ENCODE data around the gene DNAJC5. TPM values are rescaled to one million over a fixed set of nuclear protein-coding genes. Genes with fewer than 3 reads are reported as not detected.
"Not testable (repeated sequence)": the region's sequence is repeated elsewhere in the genome, so short reads cannot be mapped to it uniquely, and the experiment has no call there.

The DNAJC5 gene
- total RNA-seq, 1 donor from 2014 or later: 53.8 TPM

DNA sequence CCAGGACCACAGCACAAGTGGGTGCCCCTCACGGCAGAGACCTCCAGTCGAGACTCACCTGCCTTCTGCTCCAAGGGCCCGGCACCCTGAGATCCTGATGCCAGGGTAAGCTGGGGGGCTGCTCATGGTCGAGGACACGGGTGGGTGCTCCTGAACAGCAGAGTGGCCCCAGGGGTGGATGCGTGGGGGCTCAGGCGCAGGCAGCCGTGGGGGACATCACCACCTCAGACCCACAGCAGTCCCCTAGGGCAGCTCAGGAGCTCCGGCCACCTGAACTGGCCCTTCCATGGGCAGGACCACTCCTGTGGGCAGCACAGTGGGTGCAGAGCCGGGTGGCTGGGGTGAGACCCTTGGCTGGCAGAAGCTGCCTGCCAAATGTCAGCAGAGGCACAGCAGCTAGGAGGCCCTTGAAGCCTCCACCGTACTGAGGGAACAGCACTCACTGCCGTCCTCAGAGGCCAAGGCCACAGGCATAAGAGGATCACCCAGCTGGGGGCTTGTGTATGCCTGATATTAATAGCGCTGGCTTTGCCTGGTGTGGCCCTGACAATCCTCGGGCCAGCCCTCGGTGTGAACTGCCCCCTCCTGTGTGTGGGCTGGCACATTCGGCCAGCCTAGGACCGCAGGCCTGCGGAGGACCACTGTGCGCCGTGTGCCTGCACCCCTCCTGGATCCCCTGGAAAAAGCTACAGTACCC is 55.9 kb downstream of the DNAJC5 start:
- intact Hi-C loops (cut with micrococcal nuclease): no loop called here

- intact Hi-C loops (cut with micrococcal nuclease): no loop called here
These were observed 56.7 kb downstream of the DNAJC5 start for GRCh38 chr20:63951398-63952209.

DNA sequence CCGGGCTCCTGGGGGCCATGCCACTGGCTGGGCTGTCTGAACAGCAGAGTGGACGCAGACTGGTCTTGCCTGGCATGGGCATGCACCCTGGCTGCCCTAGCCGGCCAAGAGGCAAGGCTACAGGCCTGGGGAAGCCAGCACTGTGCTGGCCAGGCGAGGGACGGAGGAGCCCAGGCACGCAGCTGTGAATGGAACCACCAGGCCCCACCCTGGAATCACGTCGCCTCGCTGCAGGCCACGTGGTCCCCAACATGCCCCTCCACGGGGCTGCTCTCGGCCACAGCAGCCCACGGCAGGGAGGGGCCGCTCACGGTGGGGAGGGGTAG is 57.2 kb downstream of the DNAJC5 start:
- intact Hi-C loops (cut with micrococcal nuclease): no loop called here

DNA sequence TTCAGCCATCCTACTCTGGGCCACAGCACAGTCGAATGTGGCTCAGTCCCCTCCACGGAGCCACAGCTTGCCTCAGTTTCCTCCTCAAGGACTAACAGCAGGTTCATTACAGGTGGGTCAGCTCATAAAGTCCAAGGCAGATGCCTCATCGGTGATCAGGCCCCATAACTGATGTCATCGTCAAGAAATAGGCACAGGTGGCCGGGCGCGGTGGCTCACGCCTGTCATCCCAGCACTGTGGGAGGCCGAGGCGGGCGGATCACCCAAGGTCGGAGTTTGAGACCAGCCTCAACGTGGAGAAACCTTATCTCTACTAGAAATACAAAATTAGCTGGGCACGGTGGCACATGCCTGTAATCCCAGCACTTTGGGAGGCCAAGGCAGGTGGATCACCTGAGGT is 57.8 kb downstream of the DNAJC5 start:
- intact Hi-C loops (cut with micrococcal nuclease): no loop called here

- intact Hi-C loops (cut with micrococcal nuclease): no loop called here
These were observed 59.0 kb downstream of the DNAJC5 start for GRCh38 chr20:63953764-63954429.

DNA sequence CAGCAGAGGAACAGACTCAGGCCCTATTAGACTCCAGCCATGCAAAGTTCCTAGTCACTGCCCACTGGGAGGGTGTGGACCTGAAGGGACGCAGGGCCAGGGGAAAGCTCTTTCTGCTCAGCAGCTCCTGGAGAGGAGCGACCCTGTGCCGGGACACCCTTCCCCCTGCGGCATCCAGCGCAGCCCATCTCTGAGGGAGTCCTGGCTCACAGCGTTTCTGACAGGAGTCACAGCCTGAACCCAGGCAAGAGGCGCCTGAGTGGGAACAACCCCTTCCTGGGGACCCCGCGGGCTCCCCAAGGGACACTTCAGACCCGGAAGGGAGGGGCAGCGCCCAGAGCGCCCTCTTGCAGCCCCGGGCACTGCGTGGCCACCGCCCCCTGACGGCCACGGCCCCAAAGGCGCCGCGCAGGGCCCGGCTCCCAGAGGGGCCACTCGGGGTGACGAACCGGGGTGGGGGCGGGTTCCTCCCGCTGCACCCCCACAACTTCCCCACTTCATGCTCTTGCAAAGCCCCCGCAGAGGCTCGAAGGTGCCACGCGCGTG is 60.4 kb downstream of the DNAJC5 start:
- intact Hi-C loops (cut with micrococcal nuclease): loop anchor here (5.0 kb wide), 1 partner anchor 418 kb away; the partner anchor contains the start of gene PTK6

DNA sequence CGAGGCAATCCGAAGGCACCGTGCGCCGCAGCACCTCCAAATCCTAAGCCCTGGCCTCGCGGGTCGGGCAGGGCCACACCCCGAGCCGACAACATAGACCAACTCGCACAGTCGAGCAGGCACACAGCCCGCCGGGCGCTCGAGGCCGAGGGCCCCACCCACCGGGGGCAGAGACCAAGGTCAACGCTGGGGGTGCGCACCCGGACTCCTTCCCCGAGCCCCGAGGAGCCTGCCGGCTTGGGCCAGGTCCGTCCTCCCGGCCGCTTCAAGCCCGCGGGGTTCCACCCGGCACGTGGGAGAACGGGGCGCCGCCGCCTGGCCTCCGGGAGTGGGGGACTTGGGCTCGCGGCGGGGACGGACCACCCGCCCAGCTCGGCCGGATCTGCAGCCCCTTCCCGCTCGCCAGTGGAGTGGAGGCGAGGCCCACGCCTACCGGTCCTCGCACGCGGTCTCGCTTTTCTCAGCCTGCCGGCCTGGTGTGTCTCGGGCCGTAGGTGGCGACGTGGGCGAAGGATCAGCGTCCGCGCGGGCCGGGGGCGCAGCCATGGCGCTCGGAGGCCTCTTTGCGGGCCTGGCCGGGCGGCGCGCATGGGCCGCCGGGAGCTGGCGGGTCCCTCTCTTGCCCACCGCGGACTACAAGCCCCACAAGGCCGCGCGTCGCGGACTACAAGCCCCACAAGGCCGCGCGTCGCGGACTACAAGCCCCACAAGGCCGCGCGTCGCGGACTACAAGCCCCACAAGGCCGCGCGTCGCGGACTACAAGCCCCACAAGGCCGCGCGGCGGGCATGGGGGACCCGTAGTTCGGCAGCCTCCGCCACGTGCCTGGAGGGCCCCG is 61.1 kb downstream of the DNAJC5 start, which contains the start of gene UCKL1:
Gene UCKL1, minus strand, starts transcription at position 590 of the 837 bp plus-strand sequence. Its CDS starts 44 bp downstream, at position 546.
- intact Hi-C loops (cut with micrococcal nuclease): loop anchor here (1.0 to 5.0 kb wide), 4 partner anchors 25 to 419 kb away; partner anchors contain the start of genes PRPF6, PTK6, TCEA2 and TPD52L2

DNA sequence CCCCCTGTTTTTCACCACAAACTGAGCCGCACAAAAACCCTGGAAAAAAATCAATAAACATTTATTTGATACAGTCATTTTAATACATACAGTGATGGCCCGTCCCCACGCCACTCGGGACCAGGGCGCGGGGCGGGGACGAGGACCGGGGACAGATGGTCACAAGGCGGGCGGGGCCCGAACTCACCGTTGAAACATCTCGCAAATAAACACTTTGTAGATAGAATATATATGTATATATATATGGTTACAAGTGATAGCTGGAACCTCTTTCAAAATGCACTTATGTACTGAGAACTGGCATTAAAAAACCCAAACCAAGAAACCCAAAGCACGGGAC is 61.7 kb downstream of the DNAJC5 start:
- intact Hi-C loops (cut with micrococcal nuclease): loop anchor here (1.0 to 5.0 kb wide), 4 partner anchors 25 to 419 kb away; partner anchors contain the start of genes PRPF6, PTK6, TCEA2 and TPD52L2

GRCh38 chr20:63957004-63957689 is 62.2 kb downstream of the DNAJC5 start:
- intact Hi-C loops (cut with micrococcal nuclease): loop anchor here (2.0 to 5.0 kb wide), 2 partner anchors 92 to 420 kb away; partner anchors contain the start of genes PTK6 and TPD52L2

DNA sequence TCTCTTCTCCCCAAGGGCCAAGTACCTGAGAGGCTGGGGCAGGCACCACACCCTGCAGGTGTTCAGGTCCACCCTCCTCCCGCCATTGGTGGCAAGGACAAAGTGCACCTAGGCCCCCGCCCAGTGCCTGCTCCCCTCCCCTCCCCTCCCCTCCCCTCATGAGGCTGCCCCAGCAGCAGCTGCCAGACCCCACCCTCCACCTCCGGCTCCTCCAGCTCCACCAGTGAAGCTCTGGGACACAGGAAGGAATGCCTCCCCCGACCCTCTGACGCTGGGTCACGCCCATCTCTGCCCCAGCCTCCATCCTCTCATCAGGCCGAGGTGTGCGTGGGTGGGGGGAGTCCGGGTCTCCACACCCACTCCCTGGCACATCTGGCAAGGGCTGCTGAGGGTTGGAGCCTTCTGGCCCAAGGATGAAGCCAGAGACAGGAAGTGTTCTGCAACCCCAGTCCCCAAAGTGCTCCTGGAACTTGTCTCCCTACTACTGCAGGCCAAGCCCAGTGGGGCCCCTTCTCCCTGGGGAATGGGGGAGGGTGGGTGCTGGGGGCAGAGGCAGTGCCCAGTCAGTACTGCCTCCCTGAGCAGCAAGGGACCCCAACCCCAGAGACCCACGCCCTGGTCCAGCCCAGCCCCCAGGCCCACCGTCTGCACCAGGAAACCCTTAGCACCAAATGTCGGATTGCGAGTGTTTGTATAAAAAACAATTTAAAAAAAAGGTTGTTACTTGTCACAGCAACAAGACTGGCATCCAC is 62.9 kb downstream of the DNAJC5 start:
- intact Hi-C loops (cut with micrococcal nuclease): loop anchor here (2.0 to 5.0 kb wide), 2 partner anchors 93 to 421 kb away; partner anchors contain the start of genes PTK6 and TPD52L2

- intact Hi-C loops (cut with micrococcal nuclease): loop anchor here (5.0 kb wide), 1 partner anchor 421 kb away; the partner anchor contains the start of gene PTK6
These were observed 63.5 kb downstream of the DNAJC5 start for GRCh38 chr20:63958471-63958870.

GRCh38 chr20:63958964-63959698 is 64.2 kb downstream of the DNAJC5 start:
- intact Hi-C loops (cut with micrococcal nuclease): loop anchor here (5.0 kb wide), 1 partner anchor 422 kb away; the partner anchor contains the start of gene PTK6

- intact Hi-C loops (cut with micrococcal nuclease): loop anchor here (5.0 kb wide), 1 partner anchor 422 kb away; the partner anchor contains the start of gene PTK6
These were observed 64.8 kb downstream of the DNAJC5 start for GRCh38 chr20:63959699-63960075.

- intact Hi-C loops (cut with micrococcal nuclease): not testable (repeated sequence)
These were observed 66.0 kb downstream of the DNAJC5 start for GRCh38 chr20:63960654-63961621.

- intact Hi-C loops (cut with micrococcal nuclease): no loop called here
These were observed 66.9 kb downstream of the DNAJC5 start for GRCh38 chr20:63961664-63962425.

All from T-helper 2 cell treated with Interferon-gamma antibody and Interleukin-4, amounts not matched to agents 100 ng/mL and 5 ng/mL, for 36 hours (primary cell).